HCT116 (cell line): Measurements from ENCODE around the gene SLC2A14. TPM values are rescaled to one million over a fixed set of nuclear protein-coding genes. Genes with fewer than 3 reads are reported as not detected.

Experiments used
- ATAC-seq: fragments of 200-7000 bp; cut with Tn5 transposase; 2 replicates; pipeline ENCODE4 v1.9.1; 2020; ENCODE audit warnings: mild to moderate bottlenecking, moderate library complexity
- BruUV-seq: library from RNA; stranded (reverse); fragments of 400-500 nt; replicated peaks from 2 replicates; lab custom pipeline; 2021; lab: Mats Ljungman, UMichigan
- CTCF ChIA-PET: fragments of 300-600 bp; sonication (Branson Sonifier 250); formaldehyde crosslinking; loops from one replicate; lab custom pipeline; 2021; ENCODE audit warnings: antibody characterized with exemption; lab: Charles Lee
- POLR2A ChIA-PET: fragments of 300-600, 350-600 bp; sonication (Branson Sonifier 250); formaldehyde crosslinking; loops from one replicate; lab custom pipeline; 2021; ENCODE audit warnings: antibody characterized with exemption; lab: Charles Lee
- RAD21 ChIA-PET, 2 experiments: fragments of 300-600 bp; sonication (Branson Sonifier 250); formaldehyde crosslinking; loops; one replicate each; lab custom pipeline; 2023; ENCODE audit warnings: low total read pairs in 2 of 2; ENCODE audit not compliant: uncharacterized antibody in 2 of 2, unreplicated experiment in 2 of 2, low non-redundant PET in 1 of 2; lab: Charles Lee
- DNase-seq: peaks from one replicate; pipeline ENCODE4 v3.0.0-alpha.2; 2010; ENCODE audit warnings: low read depth, low spot score
- H2AFZ ChIP-seq: fragments of 200-600 bp; shearing (Covaris generic), sonication (generic); 2 replicates; pipeline ENCODE4 v1.6.1; 2017; ENCODE audit warnings: low read depth, mixed run types, mixed read lengths, antibody characterized with exemption, low read length; ENCODE audit not compliant: poor library complexity, severe bottlenecking
- H3K27ac ChIP-seq: 2 replicates; pipeline ENCODE4 v1.5.1; 2012; ENCODE audit warnings: low read depth, low read length
- H3K27me3 ChIP-seq: fragments of 200-600 bp; sonication (generic); 2 replicates; pipeline ENCODE4 v1.6.1; 2016; ENCODE audit warnings: mixed run types, low read length, mixed read lengths; ENCODE audit not compliant: insufficient read depth
- H3K36me3 ChIP-seq, 2 experiments: fragments of 200-500 bp in 1 of 2; fragments of 200-600 bp in 1 of 2; sonication (Bioruptor generic) in 1 of 2; sonication (generic) in 1 of 2; 2 replicates each; pipeline versions ENCODE4 v1.5.1 to v1.6.1; 2014 to 2016; ENCODE audit warnings: low read length in 2 of 2, inconsistent platforms in 1 of 2, mixed read lengths in 1 of 2, mixed run types in 1 of 2; ENCODE audit not compliant: insufficient read depth in 2 of 2, control insufficient read depth in 1 of 2
- H3K4me1 ChIP-seq, 2 experiments: fragments of 200-600 bp in 1 of 2; sonication (generic) in 1 of 2; 2 replicates each; pipeline versions ENCODE4 v1.5.1 to v1.6.1; 2012 to 2017; ENCODE audit warnings: low read length in 2 of 2, inconsistent platforms in 1 of 2, mild to moderate bottlenecking in 1 of 2, mixed read lengths in 1 of 2, mixed run types in 1 of 2, moderate library complexity in 1 of 2; ENCODE audit not compliant: insufficient read depth in 2 of 2, control insufficient read depth in 1 of 2
- H3K4me2 ChIP-seq: fragments of 200-600 bp; sonication (generic); 2 replicates; pipeline ENCODE4 v1.6.1; 2017; ENCODE audit warnings: mixed run types, low read length, mixed read lengths
- H3K4me3 ChIP-seq, 2 experiments: fragments of 200-600 bp in 1 of 2; sonication (generic) in 1 of 2; replicated peaks in 1 of 2; 2 replicates each; pipeline ENCODE4 v1.5.1; 2011 to 2016; ENCODE audit warnings: low read length in 2 of 2, control low read depth in 1 of 2, low read depth in 1 of 2, mild to moderate bottlenecking in 1 of 2, mixed read lengths in 1 of 2, mixed run types in 1 of 2
- H3K79me2 ChIP-seq: fragments of 200-600 bp; sonication (generic); 2 replicates; pipeline ENCODE4 v1.6.1; 2017; ENCODE audit warnings: mild to moderate bottlenecking, mixed run types, low read length, moderate library complexity, mixed read lengths; ENCODE audit not compliant: insufficient read depth
- H3K9ac ChIP-seq: fragments of 200-600 bp; sonication (generic); 2 replicates; pipeline ENCODE4 v1.6.1; 2016; ENCODE audit warnings: low read length, mixed read lengths
- H3K9me2 ChIP-seq: fragments of 200-600 bp; sonication (generic), shearing (Covaris generic); 2 replicates; pipeline ENCODE4 v1.6.1; 2017; ENCODE audit warnings: mixed run types, mild to moderate bottlenecking, moderate library complexity; ENCODE audit not compliant: insufficient read depth
- H3K9me3 ChIP-seq, 2 experiments: fragments of 200-500 bp in 1 of 2; fragments of 200-600 bp in 1 of 2; sonication (Bioruptor generic) in 1 of 2; sonication (generic) in 1 of 2; 2 replicates each; pipeline ENCODE4 v1.6.1; 2014 to 2017; ENCODE audit warnings: low read length in 2 of 2, mixed read lengths in 2 of 2, inconsistent platforms in 1 of 2, low read depth in 1 of 2, mild to moderate bottlenecking in 1 of 2, mixed run types in 1 of 2, moderate library complexity in 1 of 2; ENCODE audit not compliant: control insufficient read depth in 1 of 2, insufficient read depth in 1 of 2
- H4K20me1 ChIP-seq: fragments of 200-600 bp; sonication (generic), shearing (Covaris generic); 2 replicates; pipeline ENCODE4 v1.6.1; 2017; ENCODE audit warnings: mixed run types, mild to moderate bottlenecking, moderate library complexity; ENCODE audit not compliant: insufficient read depth
- CBX3 ChIP-seq: IDR thresholded peaks from 2 replicates; pipeline ENCODE4 v1.6.1; 2012; ENCODE audit warnings: low read depth
- CEBPB ChIP-seq: IDR thresholded peaks from 2 replicates; pipeline ENCODE4 v1.6.1; 2012; ENCODE audit warnings: low read depth
- EGR1 ChIP-seq: IDR thresholded peaks from 2 replicates; pipeline ENCODE4 v1.6.1; 2012; ENCODE audit warnings: low read depth
- ELF1 ChIP-seq: IDR thresholded peaks from 2 replicates; pipeline ENCODE4 v1.6.1; 2012; ENCODE audit warnings: low read depth, borderline replicate concordance
- EZH2 ChIP-seq: fragments of 200-600 bp; sonication (generic); IDR thresholded peaks from 2 replicates; pipeline ENCODE4 v1.6.1; 2017; ENCODE audit warnings: antibody characterized with exemption, mixed run types
- EZH2phosphoT487 ChIP-seq: fragments of 200-600 bp; IDR thresholded peaks from 2 replicates; pipeline ENCODE4 v1.6.1; 2018; ENCODE audit warnings: antibody characterized with exemption, borderline replicate concordance
- FOSL1 ChIP-seq: IDR thresholded peaks from 2 replicates; pipeline ENCODE4 v1.6.1; 2012; ENCODE audit warnings: low read depth
- JUND ChIP-seq: IDR thresholded peaks from 2 replicates; pipeline ENCODE4 v1.6.1; 2012
- SP1 ChIP-seq: IDR thresholded peaks from 2 replicates; pipeline ENCODE4 v1.6.1; 2012; ENCODE audit warnings: low read depth
- SRF ChIP-seq: IDR thresholded peaks from 2 replicates; pipeline ENCODE4 v1.6.1; 2012; ENCODE audit warnings: low read depth
- TCF7L2 ChIP-seq: IDR thresholded peaks from 2 replicates; pipeline ENCODE4 v1.7.0; 2011; ENCODE audit warnings: borderline replicate concordance, inconsistent platforms; ENCODE audit not compliant: insufficient read depth, insufficient read length; ENCODE audit errors: extremely low read depth
- YY1 ChIP-seq: IDR thresholded peaks from 2 replicates; pipeline ENCODE4 v1.6.1; 2011; ENCODE audit warnings: low read length, low read depth, moderate library complexity, mild to moderate bottlenecking; ENCODE audit not compliant: insufficient replicate concordance; ENCODE audit errors: extremely low read depth
- ZFX ChIP-seq: fragments of 450-650 bp; IDR thresholded peaks from 2 replicates; pipeline ENCODE4 v1.6.1; 2017
- ZNF274 ChIP-seq: fragments of 200-500 bp; sonication (Bioruptor generic); IDR thresholded peaks from 2 replicates; pipeline ENCODE4 v1.6.1; 2014; ENCODE audit warnings: mild to moderate bottlenecking, low read depth, low read length, inconsistent platforms
- intact Hi-C: fragments of 100-400 bp; cut with micrococcal nuclease; formaldehyde crosslinking; loops from 2 replicates; pipeline ENCODE4 v1.10.0; 2022
- total RNA-seq: library from RNA; stranded (reverse); gene quantifications from one replicate; pipeline ENCODE4 v1.2.1, GENCODE V29; 2021; ENCODE audit not compliant: unreplicated experiment
- TF ChIP-seq, protein P1 (sequence below): IDR thresholded peaks from 2 replicates; pipeline ENCODE4 v1.6.1; 2012
- TF ChIP-seq, protein P2 (sequence below), 3 experiments: fragments of 200-600 bp in 1 of 3; sonication (generic) in 1 of 3; IDR thresholded peaks in 2 of 3; conservative IDR thresholded peaks in 1 of 3; 2 replicates each; pipeline ENCODE4 v1.5.1; 2012 to 2017; ENCODE audit warnings: low read depth in 2 of 3, low read length in 2 of 3, antibody characterized with exemption in 1 of 3, borderline replicate concordance in 1 of 3, control low read depth in 1 of 3, mild to moderate bottlenecking in 1 of 3, mixed read lengths in 1 of 3, mixed run types in 1 of 3, moderate library complexity in 1 of 3; ENCODE audit not compliant: insufficient read depth in 1 of 3
- TF ChIP-seq, protein P3 (sequence below): IDR thresholded peaks from 2 replicates; pipeline ENCODE4 v1.6.1; 2012; ENCODE audit warnings: low read depth
- TF ChIP-seq, protein P4 (sequence below): IDR thresholded peaks from 2 replicates; pipeline ENCODE4 v1.6.1; 2011; ENCODE audit warnings: mild to moderate bottlenecking, low read length, moderate library complexity; ENCODE audit not compliant: insufficient replicate concordance; ENCODE audit errors: extremely low read depth

The SLC2A14 gene
- total RNA-seq, 1 experiment from 2014 or later: not detected

DNA sequence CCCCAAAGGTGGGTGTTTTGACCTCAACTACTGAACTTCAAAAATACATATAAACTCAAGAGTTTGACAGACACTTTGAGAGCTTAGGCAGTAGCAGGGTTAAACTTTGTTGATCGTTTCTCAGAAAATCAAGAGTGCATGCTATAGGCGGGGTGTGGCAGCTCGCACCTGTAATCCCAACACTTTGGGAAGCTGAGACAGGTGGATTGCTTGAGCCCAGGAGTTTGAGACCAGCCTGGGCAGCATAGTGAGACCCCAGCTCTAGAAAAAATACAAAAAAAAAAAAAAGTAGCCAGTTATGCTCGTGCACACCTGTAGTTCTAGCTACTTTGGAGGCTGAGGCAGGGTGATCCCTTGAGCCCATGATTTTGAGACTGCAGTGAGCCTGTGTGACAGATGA lies 71.3 kb downstream of the SLC2A14 start:
- DNase-seq: no peak
- ChIA-PET POLR2A (no interaction called here), CTCF (interaction anchor here (1.2 to 2.0 kb wide), 2 partner anchors 104 to 132 kb away, joined by 3 to 5 read pairs; no protein-coding TSS in a partner anchor), RAD21 (no interaction called here)
- Histone ChIP-seq H3K79me2 (no peaks in the 10 kb centered on the region), H3K9me3 (no peaks in the 10 kb centered on the region), H3K9me2 (no peaks in the 10 kb centered on the region), H3K27ac (no peak overlapping the region), H3K4me3 (no peak overlapping the region), H3K9ac (no peak overlapping the region), H3K36me3 (no peaks in the 10 kb centered on the region), H3K4me1 (peaks cover 9 to 11% of the 10 kb centered on the region in 2 experiments; a peak in 3 of 4 replicates), H3K27me3 (no peaks in the 10 kb centered on the region), H4K20me1 (no peaks in the 10 kb centered on the region), H2AFZ (no peak overlapping the region), H3K4me2 (no peak overlapping the region)
- no TSS peak for BruUV-seq
- TF ChIP-seq FOSL1: no peak
- TF ChIP-seq EZH2: no peak
- TF ChIP-seq YY1: no peak
- TF ChIP-seq TCF7L2: no peak
- TF ChIP-seq, protein P1, sequence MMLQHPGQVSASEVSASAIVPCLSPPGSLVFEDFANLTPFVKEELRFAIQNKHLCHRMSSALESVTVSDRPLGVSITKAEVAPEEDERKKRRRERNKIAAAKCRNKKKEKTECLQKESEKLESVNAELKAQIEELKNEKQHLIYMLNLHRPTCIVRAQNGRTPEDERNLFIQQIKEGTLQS: no peak
- no peak for TF ChIP-seq SRF
- TF ChIP-seq ELF1: no peak
- no peak for TF ChIP-seq CEBPB
- TF ChIP-seq ZFX: no peak
- TF ChIP-seq EGR1: no peak
- TF ChIP-seq, protein P2, sequence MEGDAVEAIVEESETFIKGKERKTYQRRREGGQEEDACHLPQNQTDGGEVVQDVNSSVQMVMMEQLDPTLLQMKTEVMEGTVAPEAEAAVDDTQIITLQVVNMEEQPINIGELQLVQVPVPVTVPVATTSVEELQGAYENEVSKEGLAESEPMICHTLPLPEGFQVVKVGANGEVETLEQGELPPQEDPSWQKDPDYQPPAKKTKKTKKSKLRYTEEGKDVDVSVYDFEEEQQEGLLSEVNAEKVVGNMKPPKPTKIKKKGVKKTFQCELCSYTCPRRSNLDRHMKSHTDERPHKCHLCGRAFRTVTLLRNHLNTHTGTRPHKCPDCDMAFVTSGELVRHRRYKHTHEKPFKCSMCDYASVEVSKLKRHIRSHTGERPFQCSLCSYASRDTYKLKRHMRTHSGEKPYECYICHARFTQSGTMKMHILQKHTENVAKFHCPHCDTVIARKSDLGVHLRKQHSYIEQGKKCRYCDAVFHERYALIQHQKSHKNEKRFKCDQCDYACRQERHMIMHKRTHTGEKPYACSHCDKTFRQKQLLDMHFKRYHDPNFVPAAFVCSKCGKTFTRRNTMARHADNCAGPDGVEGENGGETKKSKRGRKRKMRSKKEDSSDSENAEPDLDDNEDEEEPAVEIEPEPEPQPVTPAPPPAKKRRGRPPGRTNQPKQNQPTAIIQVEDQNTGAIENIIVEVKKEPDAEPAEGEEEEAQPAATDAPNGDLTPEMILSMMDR (IDR thresholded peaks at IDR 0.05 in 2 of 3, conservative IDR thresholded peaks at IDR 0.05 in 1 of 3; ENCODE audit: borderline replicate concordance in 1 of 3, insufficient read depth in 1 of 3, low read depth in 2 of 3, low read length in 2 of 3): no peak
- TF ChIP-seq, protein P3, sequence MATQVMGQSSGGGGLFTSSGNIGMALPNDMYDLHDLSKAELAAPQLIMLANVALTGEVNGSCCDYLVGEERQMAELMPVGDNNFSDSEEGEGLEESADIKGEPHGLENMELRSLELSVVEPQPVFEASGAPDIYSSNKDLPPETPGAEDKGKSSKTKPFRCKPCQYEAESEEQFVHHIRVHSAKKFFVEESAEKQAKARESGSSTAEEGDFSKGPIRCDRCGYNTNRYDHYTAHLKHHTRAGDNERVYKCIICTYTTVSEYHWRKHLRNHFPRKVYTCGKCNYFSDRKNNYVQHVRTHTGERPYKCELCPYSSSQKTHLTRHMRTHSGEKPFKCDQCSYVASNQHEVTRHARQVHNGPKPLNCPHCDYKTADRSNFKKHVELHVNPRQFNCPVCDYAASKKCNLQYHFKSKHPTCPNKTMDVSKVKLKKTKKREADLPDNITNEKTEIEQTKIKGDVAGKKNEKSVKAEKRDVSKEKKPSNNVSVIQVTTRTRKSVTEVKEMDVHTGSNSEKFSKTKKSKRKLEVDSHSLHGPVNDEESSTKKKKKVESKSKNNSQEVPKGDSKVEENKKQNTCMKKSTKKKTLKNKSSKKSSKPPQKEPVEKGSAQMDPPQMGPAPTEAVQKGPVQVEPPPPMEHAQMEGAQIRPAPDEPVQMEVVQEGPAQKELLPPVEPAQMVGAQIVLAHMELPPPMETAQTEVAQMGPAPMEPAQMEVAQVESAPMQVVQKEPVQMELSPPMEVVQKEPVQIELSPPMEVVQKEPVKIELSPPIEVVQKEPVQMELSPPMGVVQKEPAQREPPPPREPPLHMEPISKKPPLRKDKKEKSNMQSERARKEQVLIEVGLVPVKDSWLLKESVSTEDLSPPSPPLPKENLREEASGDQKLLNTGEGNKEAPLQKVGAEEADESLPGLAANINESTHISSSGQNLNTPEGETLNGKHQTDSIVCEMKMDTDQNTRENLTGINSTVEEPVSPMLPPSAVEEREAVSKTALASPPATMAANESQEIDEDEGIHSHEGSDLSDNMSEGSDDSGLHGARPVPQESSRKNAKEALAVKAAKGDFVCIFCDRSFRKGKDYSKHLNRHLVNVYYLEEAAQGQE: no peak
- no peak for TF ChIP-seq SP1
- no peak for TF ChIP-seq EZH2phosphoT487
- TF ChIP-seq CBX3: no peak
- TF ChIP-seq JUND: no peak
- no peak for TF ChIP-seq ZNF274
- TF ChIP-seq, protein P4, sequence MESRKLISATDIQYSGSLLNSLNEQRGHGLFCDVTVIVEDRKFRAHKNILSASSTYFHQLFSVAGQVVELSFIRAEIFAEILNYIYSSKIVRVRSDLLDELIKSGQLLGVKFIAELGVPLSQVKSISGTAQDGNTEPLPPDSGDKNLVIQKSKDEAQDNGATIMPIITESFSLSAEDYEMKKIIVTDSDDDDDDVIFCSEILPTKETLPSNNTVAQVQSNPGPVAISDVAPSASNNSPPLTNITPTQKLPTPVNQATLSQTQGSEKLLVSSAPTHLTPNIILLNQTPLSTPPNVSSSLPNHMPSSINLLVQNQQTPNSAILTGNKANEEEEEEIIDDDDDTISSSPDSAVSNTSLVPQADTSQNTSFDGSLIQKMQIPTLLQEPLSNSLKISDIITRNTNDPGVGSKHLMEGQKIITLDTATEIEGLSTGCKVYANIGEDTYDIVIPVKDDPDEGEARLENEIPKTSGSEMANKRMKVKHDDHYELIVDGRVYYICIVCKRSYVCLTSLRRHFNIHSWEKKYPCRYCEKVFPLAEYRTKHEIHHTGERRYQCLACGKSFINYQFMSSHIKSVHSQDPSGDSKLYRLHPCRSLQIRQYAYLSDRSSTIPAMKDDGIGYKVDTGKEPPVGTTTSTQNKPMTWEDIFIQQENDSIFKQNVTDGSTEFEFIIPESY: no peak
- no peak for ATAC-seq
- intact Hi-C loops: no loop called here
